ENCODE data around the gene CTPS2.

DNA sequence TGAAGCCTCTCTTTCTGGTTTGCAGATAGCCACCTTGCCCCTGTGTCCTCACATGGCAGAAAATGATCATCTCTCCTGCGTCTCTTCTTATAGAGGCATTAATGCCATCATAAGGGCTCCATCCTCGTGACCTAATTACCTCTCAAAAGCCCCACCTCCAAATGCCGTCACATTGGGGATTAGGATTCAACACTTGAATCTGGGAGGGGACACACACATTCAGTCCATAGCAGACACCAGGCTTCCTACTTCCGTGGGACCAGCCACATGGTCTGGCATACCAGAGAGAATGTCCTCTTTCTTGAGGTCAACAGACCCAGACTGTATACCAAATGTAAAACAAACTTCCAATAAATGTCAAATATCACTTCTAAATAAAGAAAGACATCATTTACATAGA is 144.8 kb downstream of the CTPS2 start:
- TF ChIP-seq, protein P1, sequence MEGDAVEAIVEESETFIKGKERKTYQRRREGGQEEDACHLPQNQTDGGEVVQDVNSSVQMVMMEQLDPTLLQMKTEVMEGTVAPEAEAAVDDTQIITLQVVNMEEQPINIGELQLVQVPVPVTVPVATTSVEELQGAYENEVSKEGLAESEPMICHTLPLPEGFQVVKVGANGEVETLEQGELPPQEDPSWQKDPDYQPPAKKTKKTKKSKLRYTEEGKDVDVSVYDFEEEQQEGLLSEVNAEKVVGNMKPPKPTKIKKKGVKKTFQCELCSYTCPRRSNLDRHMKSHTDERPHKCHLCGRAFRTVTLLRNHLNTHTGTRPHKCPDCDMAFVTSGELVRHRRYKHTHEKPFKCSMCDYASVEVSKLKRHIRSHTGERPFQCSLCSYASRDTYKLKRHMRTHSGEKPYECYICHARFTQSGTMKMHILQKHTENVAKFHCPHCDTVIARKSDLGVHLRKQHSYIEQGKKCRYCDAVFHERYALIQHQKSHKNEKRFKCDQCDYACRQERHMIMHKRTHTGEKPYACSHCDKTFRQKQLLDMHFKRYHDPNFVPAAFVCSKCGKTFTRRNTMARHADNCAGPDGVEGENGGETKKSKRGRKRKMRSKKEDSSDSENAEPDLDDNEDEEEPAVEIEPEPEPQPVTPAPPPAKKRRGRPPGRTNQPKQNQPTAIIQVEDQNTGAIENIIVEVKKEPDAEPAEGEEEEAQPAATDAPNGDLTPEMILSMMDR (IDR thresholded peaks at IDR 0.05) = no peak
- TF ChIP-seq POLR2A (IDR thresholded peaks at IDR 0.05) = no peak

Data from stomach (tissue), 4 donors.